A549 (cell line): ENCODE results near the gene PBX3. TPM values are rescaled to one million over a fixed set of nuclear protein-coding genes. Genes with fewer than 3 reads are reported as not detected.
A peak's percentile ranks its signal among the peaks of the same experiment; 100 is the strongest.

Source experiments
- ATAC-seq, 2 experiments: fragments of 200-7000 bp in 1 of 2; fragments of >200 bp in 1 of 2; cut with Nextera tagmentation in 1 of 2; cut with Tn5 transposase in 1 of 2; 3 replicates each; pipeline versions ENCODE4 v1.8.0 to v1.9.1; 2018 to 2020; ENCODE audit warnings: mild to moderate bottlenecking in 1 of 2, moderate library complexity in 1 of 2
- CTCF ChIA-PET: fragments of 300-600 bp; sonication (Branson Sonifier 250); formaldehyde crosslinking; extraction: SDS; loops from one replicate; lab custom pipeline; 2021; ENCODE audit warnings: antibody characterized with exemption, inconsistent platforms; lab: Yijun Ruan, JAX
- POLR2A ChIA-PET: fragments of 350-600 bp; formaldehyde crosslinking; extraction: SDS; loops from one replicate; lab custom pipeline; 2021; ENCODE audit warnings: antibody characterized with exemption, inconsistent platforms; lab: Yijun Ruan, JAX
- DNase-seq, 2 experiments: peaks; one replicate each; pipeline versions ENCODE4 v3.0.0 to v3.0.0-alpha.2; 2011 to 2016; ENCODE audit warnings: low read depth in 1 of 2, low spot score in 1 of 2
- FAIRE-seq: peaks from 2 replicates; lab custom pipeline; 2011; peaks lifted over from hg19 to GRCh38; lab: Jason Lieb, UNC
- H3K27ac ChIP-seq, 2 experiments: fragments of >200 bp; sonication (Bioruptor Twin); formaldehyde crosslinking; 3 replicates each; pipeline ENCODE4 v1.5.1; 2016 to 2017
- H3K4me1 ChIP-seq: fragments of >200 bp; sonication (Bioruptor Twin); formaldehyde crosslinking; 3 replicates; pipeline ENCODE4 v1.6.1; 2016
- H3K4me2 ChIP-seq: fragments of >200 bp; sonication (Bioruptor Twin); formaldehyde crosslinking; 3 replicates; pipeline ENCODE4 v1.6.1; 2016
- H3K4me3 ChIP-seq: fragments of >200 bp; sonication (Bioruptor Twin); formaldehyde crosslinking; 3 replicates; pipeline ENCODE4 v1.5.1; 2016
- H3K9me3 ChIP-seq: fragments of >200 bp; sonication (Bioruptor Twin); formaldehyde crosslinking; 3 replicates; pipeline ENCODE4 v1.6.1; 2016
- CBX2 ChIP-seq: fragments of 200-600 bp; sonication (generic); IDR thresholded peaks from 2 replicates; pipeline ENCODE4 v1.6.1; 2016; ENCODE audit warnings: low read depth, mild to moderate bottlenecking, borderline replicate concordance
- EHMT2 ChIP-seq: fragments of 200-600 bp; sonication (generic); IDR thresholded peaks from 2 replicates; pipeline ENCODE4 v1.6.1; 2016; ENCODE audit warnings: antibody characterized with exemption, low read depth, mild to moderate bottlenecking, moderate library complexity
- ESRRA ChIP-seq: fragments of 150-350 bp; IDR thresholded peaks from 2 replicates; pipeline ENCODE4 v1.6.1; 2014; ENCODE audit warnings: mild to moderate bottlenecking, low read length, borderline replicate concordance
- FOSL2 ChIP-seq, 2 experiments: fragments of 450-650 bp in 1 of 2; fragments of >200 bp in 1 of 2; sonication (Bioruptor Twin) in 1 of 2; formaldehyde crosslinking; IDR thresholded peaks; 2 replicates each; pipeline versions ENCODE4 v1.5.0 to v1.6.1; 2016 to 2020; ENCODE audit warnings: mild to moderate bottlenecking in 1 of 2, moderate library complexity in 1 of 2
- FOXS1 ChIP-seq: fragments of 250-450 bp; sonication (Bioruptor Pico); IDR thresholded peaks from 2 replicates; pipeline ENCODE4 v1.5.0; 2020; ENCODE audit warnings: mild to moderate bottlenecking, moderate library complexity
- HEYL ChIP-seq: fragments of 250-450 bp; sonication (Bioruptor Pico); IDR thresholded peaks from 2 replicates; pipeline ENCODE4 v1.8.0; 2021; ENCODE audit warnings: mild to moderate bottlenecking, moderate library complexity
- HOXA7 ChIP-seq: fragments of 250-450 bp; sonication (Bioruptor Pico); IDR thresholded peaks from 2 replicates; pipeline ENCODE4 v1.5.0; 2020; ENCODE audit warnings: mild to moderate bottlenecking, moderate library complexity
- POLR2A ChIP-seq: IDR thresholded peaks from 2 replicates; pipeline ENCODE4 v1.6.1; 2012; ENCODE audit warnings: mild to moderate bottlenecking, low read length
- POLR2AphosphoS2 ChIP-seq: conservative IDR thresholded peaks from 2 replicates; pipeline ENCODE4 v1.6.1; 2012; ENCODE audit warnings: low read length, improper control_type of control experiment, inconsistent platforms
- RARB ChIP-seq: fragments of 250-450 bp; sonication (Bioruptor Pico); IDR thresholded peaks from 2 replicates; pipeline ENCODE4 v1.8.0; 2021; ENCODE audit warnings: mild to moderate bottlenecking, moderate library complexity
- TP53 ChIP-seq: fragments of 250-450 bp; sonication (Bioruptor Pico); IDR thresholded peaks from 2 replicates; pipeline ENCODE4 v1.5.0; 2021; ENCODE audit warnings: mild to moderate bottlenecking, moderate library complexity
- ZC3H11A ChIP-seq: fragments of 450-650 bp; IDR thresholded peaks from 2 replicates; pipeline ENCODE4 v1.6.1; 2014; ENCODE audit warnings: antibody characterized with exemption, mild to moderate bottlenecking
- WGBS: methylation state at CpG from one replicate; pipeline ENCODE4 v1.1.6; 2017; ENCODE audit errors: missing lambda C conversion rate; 5-methylcytosine and 5-hydroxymethylcytosine counted together
- polyA plus RNA-seq, 4 experiments: library from polyadenylated mRNA; depleted of rRNA in 3 of 4; stranded (reverse); fragments of >200 nt; fragmentation: RNase III in 1 of 4; extraction: RNeasy Plus Mini Kit Qiagen cat#74134 plus additional on column Dnase treatment in 1 of 4; gene quantifications; 2 replicates in 3 of 4; 3 replicates in 1 of 4; pipeline ENCODE4 v1.2.3, GENCODE V29; 2011 to 2017
- TF ChIP-seq, protein P1 (sequence below): fragments of >200 bp; sonication (Bioruptor Twin); formaldehyde crosslinking; IDR thresholded peaks from 3 replicates; pipeline ENCODE4 v1.6.1; 2016
- TF ChIP-seq, protein P2 (sequence below): fragments of 250-450 bp; sonication (Bioruptor Pico); IDR thresholded peaks from 2 replicates; pipeline ENCODE4 v1.5.0; 2021; ENCODE audit warnings: mild to moderate bottlenecking, moderate library complexity, borderline replicate concordance
- TF ChIP-seq, protein P3 (sequence below): fragments of 200-600 bp; sonication (generic); IDR thresholded peaks from 2 replicates; pipeline ENCODE4 v1.6.1; 2016; ENCODE audit warnings: antibody characterized with exemption, mild to moderate bottlenecking, moderate library complexity
- TF ChIP-seq, protein P4 (sequence below): fragments of 250-450 bp; sonication (Bioruptor Pico); IDR thresholded peaks from 2 replicates; pipeline ENCODE4 v1.5.0; 2020; ENCODE audit warnings: low read depth, mild to moderate bottlenecking, moderate library complexity

PBX3 gene
- polyA plus RNA-seq, 2 of the 4 experiments (the other 2 are of a cell fraction), result 10.7 to 23.5 TPM

DNA sequence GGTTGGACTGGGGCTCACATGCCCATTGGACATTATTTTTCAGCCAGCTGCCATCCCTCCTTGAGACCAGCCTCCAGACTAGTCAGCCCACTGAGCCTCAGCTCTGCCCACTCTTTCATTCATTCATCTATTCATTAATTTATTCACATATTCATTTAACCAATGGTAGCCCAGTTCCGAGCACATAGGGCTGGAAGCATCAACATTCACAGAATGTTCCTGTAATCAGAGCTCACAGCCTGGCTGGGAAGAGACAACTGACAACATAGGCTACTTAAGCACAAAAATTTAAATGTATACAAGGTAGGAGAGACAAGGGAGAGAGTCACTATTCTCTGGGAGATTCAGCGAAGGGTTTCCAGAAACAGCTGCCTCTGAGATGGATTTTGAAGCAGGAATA, 17.0 kb upstream of the PBX3 start (continued):
- TF ChIP-seq HOXA7 (CRISPR knock-in tag) (no peak), FOXS1 (no peak), ESRRA (no peak), ZC3H11A (no peak)
- TF ChIP-seq, protein P1, sequence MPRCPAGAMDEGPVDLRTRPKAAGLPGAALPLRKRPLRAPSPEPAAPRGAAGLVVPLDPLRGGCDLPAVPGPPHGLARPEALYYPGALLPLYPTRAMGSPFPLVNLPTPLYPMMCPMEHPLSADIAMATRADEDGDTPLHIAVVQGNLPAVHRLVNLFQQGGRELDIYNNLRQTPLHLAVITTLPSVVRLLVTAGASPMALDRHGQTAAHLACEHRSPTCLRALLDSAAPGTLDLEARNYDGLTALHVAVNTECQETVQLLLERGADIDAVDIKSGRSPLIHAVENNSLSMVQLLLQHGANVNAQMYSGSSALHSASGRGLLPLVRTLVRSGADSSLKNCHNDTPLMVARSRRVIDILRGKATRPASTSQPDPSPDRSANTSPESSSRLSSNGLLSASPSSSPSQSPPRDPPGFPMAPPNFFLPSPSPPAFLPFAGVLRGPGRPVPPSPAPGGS, result no peak
- TF ChIP-seq, protein P2, sequence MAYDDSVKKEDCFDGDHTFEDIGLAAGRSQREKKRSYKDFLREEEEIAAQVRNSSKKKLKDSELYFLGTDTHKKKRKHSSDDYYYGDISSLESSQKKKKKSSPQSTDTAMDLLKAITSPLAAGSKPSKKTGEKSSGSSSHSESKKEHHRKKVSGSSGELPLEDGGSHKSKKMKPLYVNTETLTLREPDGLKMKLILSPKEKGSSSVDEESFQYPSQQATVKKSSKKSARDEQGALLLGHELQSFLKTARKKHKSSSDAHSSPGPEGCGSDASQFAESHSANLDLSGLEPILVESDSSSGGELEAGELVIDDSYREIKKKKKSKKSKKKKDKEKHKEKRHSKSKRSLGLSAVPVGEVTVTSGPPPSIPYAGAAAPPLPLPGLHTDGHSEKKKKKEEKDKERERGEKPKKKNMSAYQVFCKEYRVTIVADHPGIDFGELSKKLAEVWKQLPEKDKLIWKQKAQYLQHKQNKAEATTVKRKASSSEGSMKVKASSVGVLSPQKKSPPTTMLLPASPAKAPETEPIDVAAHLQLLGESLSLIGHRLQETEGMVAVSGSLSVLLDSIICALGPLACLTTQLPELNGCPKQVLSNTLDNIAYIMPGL (CRISPR knock-in tag), result no peak

DNA sequence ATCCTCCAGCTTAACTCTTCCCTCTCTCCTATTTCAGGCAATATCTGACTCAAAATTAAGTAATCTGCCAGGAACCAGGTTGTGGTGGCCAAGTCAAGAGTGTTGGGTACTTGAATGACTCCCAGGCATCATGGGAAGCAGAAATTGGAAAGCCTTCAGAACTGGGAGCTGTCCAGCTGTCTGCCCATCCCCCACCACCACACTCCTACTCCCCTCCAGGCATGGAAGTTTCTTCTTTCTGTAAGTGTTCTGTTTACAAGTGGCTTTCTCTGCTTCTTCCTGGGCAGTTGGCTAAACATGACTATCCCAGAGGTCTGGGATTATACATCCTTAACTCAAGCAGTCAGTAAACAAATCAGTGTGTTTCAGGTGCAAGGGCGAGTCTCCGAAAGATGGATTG, 14.6 kb upstream of the PBX3 start:
- H3K4me3 ChIP-seq, result no peak overlapping the region
- FAIRE-seq (no peak), ATAC-seq (no peak), DNase-seq (no peak)
- no peak overlapping the region for H3K27ac ChIP-seq
- CTCF ChIA-PET, result interaction anchor here (1.3 kb wide), 1 partner anchor 12 kb away, joined by 5 read pairs; no protein-coding TSS in a partner anchor
- H3K4me2 ChIP-seq, result no peak overlapping the region
- POLR2A ChIA-PET, result no interaction called here
- WGBS, result 92% methylated on average over 2 of the region's 2 CpGs
- TF ChIP-seq POLR2AphosphoS2, result no peak
- TF ChIP-seq FOXS1, result no peak
- TF ChIP-seq, protein P3, sequence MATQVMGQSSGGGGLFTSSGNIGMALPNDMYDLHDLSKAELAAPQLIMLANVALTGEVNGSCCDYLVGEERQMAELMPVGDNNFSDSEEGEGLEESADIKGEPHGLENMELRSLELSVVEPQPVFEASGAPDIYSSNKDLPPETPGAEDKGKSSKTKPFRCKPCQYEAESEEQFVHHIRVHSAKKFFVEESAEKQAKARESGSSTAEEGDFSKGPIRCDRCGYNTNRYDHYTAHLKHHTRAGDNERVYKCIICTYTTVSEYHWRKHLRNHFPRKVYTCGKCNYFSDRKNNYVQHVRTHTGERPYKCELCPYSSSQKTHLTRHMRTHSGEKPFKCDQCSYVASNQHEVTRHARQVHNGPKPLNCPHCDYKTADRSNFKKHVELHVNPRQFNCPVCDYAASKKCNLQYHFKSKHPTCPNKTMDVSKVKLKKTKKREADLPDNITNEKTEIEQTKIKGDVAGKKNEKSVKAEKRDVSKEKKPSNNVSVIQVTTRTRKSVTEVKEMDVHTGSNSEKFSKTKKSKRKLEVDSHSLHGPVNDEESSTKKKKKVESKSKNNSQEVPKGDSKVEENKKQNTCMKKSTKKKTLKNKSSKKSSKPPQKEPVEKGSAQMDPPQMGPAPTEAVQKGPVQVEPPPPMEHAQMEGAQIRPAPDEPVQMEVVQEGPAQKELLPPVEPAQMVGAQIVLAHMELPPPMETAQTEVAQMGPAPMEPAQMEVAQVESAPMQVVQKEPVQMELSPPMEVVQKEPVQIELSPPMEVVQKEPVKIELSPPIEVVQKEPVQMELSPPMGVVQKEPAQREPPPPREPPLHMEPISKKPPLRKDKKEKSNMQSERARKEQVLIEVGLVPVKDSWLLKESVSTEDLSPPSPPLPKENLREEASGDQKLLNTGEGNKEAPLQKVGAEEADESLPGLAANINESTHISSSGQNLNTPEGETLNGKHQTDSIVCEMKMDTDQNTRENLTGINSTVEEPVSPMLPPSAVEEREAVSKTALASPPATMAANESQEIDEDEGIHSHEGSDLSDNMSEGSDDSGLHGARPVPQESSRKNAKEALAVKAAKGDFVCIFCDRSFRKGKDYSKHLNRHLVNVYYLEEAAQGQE, result peak; percentile 54; the same call in 1 of the 2 replicates
- TF ChIP-seq, all 56 proteins: peak for 1
- Histone ChIP-seq H3K9me3 (no peaks in the 10 kb centered on the region), H3K4me1 (no peaks in the 10 kb centered on the region)

DNA sequence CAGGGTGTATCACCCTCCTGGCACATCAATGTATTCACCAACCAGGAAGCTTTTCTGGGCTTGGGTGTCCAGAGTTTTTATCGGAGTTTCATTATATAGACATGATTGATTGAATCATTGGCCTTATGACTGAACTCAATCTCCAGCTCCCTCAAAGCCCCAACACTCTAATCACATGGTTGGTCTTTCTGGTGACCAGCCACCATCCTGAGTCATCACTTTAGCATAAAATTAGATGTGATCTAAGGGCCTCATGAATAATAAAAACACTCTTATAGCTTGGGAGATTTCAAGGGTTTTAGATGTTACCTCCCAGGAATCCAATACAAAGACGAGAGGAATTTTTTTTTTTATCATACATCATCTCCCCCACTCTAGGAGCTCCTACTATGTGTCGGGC, 7.7 kb upstream of the PBX3 start:
- no peak for DNase-seq
- no peaks in the 10 kb centered on the region for H3K9me3 ChIP-seq
- H3K4me1 ChIP-seq, result no peaks in the 10 kb centered on the region
- H3K4me2 ChIP-seq, result no peak overlapping the region
- H3K4me3 ChIP-seq, result no peak overlapping the region
- POLR2A ChIA-PET, result no interaction called here
- ATAC-seq, result no peak
- no peak for FAIRE-seq
- TF ChIP-seq TP53 (CRISPR knock-in tag) (no peak), RARB (CRISPR knock-in tag) (no peak), POLR2A (no peak), CBX2 (no peak), FOSL2 (IDR thresholded peaks at IDR 0.05) (no peak), FOSL2 (CRISPR knock-in tag; IDR thresholded peaks at IDR 0.05) (no peak), EHMT2 (no peak), HEYL (CRISPR knock-in tag) (no peak), ZC3H11A (no peak)
- TF ChIP-seq, protein P4, sequence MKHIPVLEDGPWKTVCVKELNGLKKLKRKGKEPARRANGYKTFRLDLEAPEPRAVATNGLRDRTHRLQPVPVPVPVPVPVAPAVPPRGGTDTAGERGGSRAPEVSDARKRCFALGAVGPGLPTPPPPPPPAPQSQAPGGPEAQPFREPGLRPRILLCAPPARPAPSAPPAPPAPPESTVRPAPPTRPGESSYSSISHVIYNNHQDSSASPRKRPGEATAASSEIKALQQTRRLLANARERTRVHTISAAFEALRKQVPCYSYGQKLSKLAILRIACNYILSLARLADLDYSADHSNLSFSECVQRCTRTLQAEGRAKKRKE, result no peak
- TF ChIP-seq, protein P2 (CRISPR knock-in tag), result no peak
- WGBS, result 68% methylated on average over 3 of the region's 3 CpGs
- no peak overlapping the region for H3K27ac ChIP-seq
- CTCF ChIA-PET, result interaction anchor here (0.6 to 1.5 kb wide), 5 partner anchors 34 to 191 kb away, joined by 3 to 5 read pairs (median 3); no protein-coding TSS in a partner anchor
